Right cardiac atrium (tissue), 5 donors: ENCODE measurements around the gene NEB. TPM values are rescaled to one million over a fixed set of nuclear protein-coding genes. Genes with fewer than 3 reads are reported as not detected.

Experiments used
- ATAC-seq, 2 donors: fragments of 200-7000 bp; cut with Tn5 transposase; one replicate each; pipeline versions ENCODE4 v1.8.0 to v1.9.1; 2020; ENCODE audit warnings: moderate library complexity in 2 of 2, mild to moderate bottlenecking in 1 of 2
- DNase-seq, 3 donors: peaks; one replicate each; pipeline ENCODE4 v3.0.0-alpha.2; 2020
- H3K27ac ChIP-seq: one replicate; pipeline ENCODE4 v1.5.1; 2013; ENCODE audit warnings: mild to moderate bottlenecking, low read length, control low read depth, moderate library complexity
- H3K27me3 ChIP-seq: one replicate; pipeline ENCODE4 v1.6.1; 2013; ENCODE audit not compliant: control insufficient read depth, insufficient read depth
- H3K4me1 ChIP-seq: one replicate; pipeline ENCODE4 v1.6.1; 2013; ENCODE audit warnings: low read length; ENCODE audit not compliant: control insufficient read depth, insufficient read depth
- H3K4me3 ChIP-seq: one replicate; pipeline ENCODE4 v1.5.1; 2013; ENCODE audit warnings: low read length, control low read depth
- H3K9me3 ChIP-seq: one replicate; pipeline ENCODE4 v1.6.1; 2013; ENCODE audit warnings: low read length; ENCODE audit not compliant: control insufficient read depth
- WGBS: extraction: QIAGEN DNeasy Blood & Tissue Kit; methylation state at CpG from one replicate; pipeline ENCODE4 v1.1.7; 2013; 5-methylcytosine and 5-hydroxymethylcytosine counted together
- intact Hi-C, 4 donors: fragments of 100-400 bp; cut with DNase I; formaldehyde crosslinking; loops; one replicate each; pipeline versions ENCODE4 v1.11.0 to v1.14.0; 2022 to 2023
- polyA plus RNA-seq: library from polyadenylated mRNA; stranded (reverse); fragments of 200-250 nt; gene quantifications from one replicate; pipeline ENCODE4 v1.2.3, GENCODE V29; 2013
- total RNA-seq, 4 donors: library from RNA; stranded (reverse); fragmentation: NEBNext Ultra II Directional; extraction: Animal tissue kit (Norgen Biotek cat#: 25700); gene quantifications; one replicate each; pipeline ENCODE4 v1.2.1, GENCODE V29; 2021
- donor health status: healthy with polysubstance abuse.
- donor health status: DM: no; HTN: yes; CAD: no.
- donor health status: DM: no; HTN: no; CAD: no.
- donor health status: DM: no; HTN: yes; CAD: no; lungs with severe emphysema.
- donor health status: DM: yes; HTN: yes; CAD: no.

NEB gene
- total and polyA plus RNA-seq, 5 donors: 31.0 to 48.5 (median 35.0) TPM

GRCh38 chr2:151506170-151506569 is 228.1 kb downstream of the NEB start:
- Histone ChIP-seq H3K27ac (no peak overlapping the region), H3K9me3 (no peaks in the 10 kb centered on the region), H3K4me1 (no peaks in the 10 kb centered on the region), H3K27me3 (no peaks in the 10 kb centered on the region), H3K4me3 (no peak overlapping the region)
- DNase-seq: no peak
- WGBS: 95% methylated on average over 4 of the region's 4 CpGs
- no peak for ATAC-seq
- intact Hi-C loops: no loop called here

GRCh38 chr2:151498178-151498577 is 236.1 kb downstream of the NEB start:
- Histone ChIP-seq H3K27ac (no peak overlapping the region), H3K4me1 (no peaks in the 10 kb centered on the region), H3K4me3 (no peak overlapping the region), H3K27me3 (no peaks in the 10 kb centered on the region), H3K9me3 (no peaks in the 10 kb centered on the region)
- 89% methylated on average over 1 of the region's 1 CpG for WGBS
- no peak for ATAC-seq
- no peak for DNase-seq
- intact Hi-C loops: no loop called here

GRCh38 chr2:151491496-151491895 is 242.8 kb downstream of the NEB start:
- H3K9me3 ChIP-seq: no peaks in the 10 kb centered on the region
- no peak for ATAC-seq
- intact Hi-C loops: no loop called here
- no peak overlapping the region for H3K4me3 ChIP-seq
- H3K4me1 ChIP-seq: no peaks in the 10 kb centered on the region
- H3K27me3 ChIP-seq: no peaks in the 10 kb centered on the region
- no peak overlapping the region for H3K27ac ChIP-seq
- WGBS: 90% methylated on average over 4 of the region's 4 CpGs
- DNase-seq: no peak

- Histone ChIP-seq H3K4me1 (no peaks in the 10 kb centered on the region), H3K27ac (no peak overlapping the region), H3K27me3 (no peaks in the 10 kb centered on the region), H3K9me3 (no peaks in the 10 kb centered on the region), H3K4me3 (no peak overlapping the region)
- intact Hi-C loops: no loop called here
- DNase-seq: no peak
- ATAC-seq: no peak
- 98% methylated on average over 9 of the region's 9 CpGs for WGBS
Measured at GRCh38 chr2:151490276-151490675, 244.0 kb downstream of the NEB start.

- H3K9me3 ChIP-seq: no peaks in the 10 kb centered on the region
- ATAC-seq: no peak
- H3K27ac ChIP-seq: no peak overlapping the region
- no peaks in the 10 kb centered on the region for H3K27me3 ChIP-seq
- DNase-seq: no peak
- no peak overlapping the region for H3K4me3 ChIP-seq
- H3K4me1 ChIP-seq: no peaks in the 10 kb centered on the region
- intact Hi-C loops: no loop called here
- WGBS: 93% methylated on average over 1 of the region's 1 CpG
Measured at GRCh38 chr2:151486053-151486452, 248.2 kb downstream of the NEB start.

GRCh38 chr2:151484100-151484499 is 250.2 kb downstream of the NEB start:
- DNase-seq (no peak), ATAC-seq (no peak)
- over 99% methylated on average over 4 of the region's 4 CpGs for WGBS
- Histone ChIP-seq H3K4me1 (no peaks in the 10 kb centered on the region), H3K4me3 (no peak overlapping the region), H3K27me3 (no peaks in the 10 kb centered on the region), H3K9me3 (no peaks in the 10 kb centered on the region), H3K27ac (no peak overlapping the region)
- intact Hi-C loops: no loop called here

- no peaks in the 10 kb centered on the region for H3K9me3 ChIP-seq
- 96% methylated on average over 6 of the region's 6 CpGs for WGBS
- ATAC-seq: no peak
Measured at GRCh38 chr2:151483546-151483945, 250.7 kb downstream of the NEB start.

GRCh38 chr2:151482171-151482725 is 252.0 kb downstream of the NEB start:
- ATAC-seq (no peak), DNase-seq (no peak)
- intact Hi-C loops: no loop called here
- Histone ChIP-seq H3K4me3 (no peak overlapping the region), H3K4me1 (no peaks in the 10 kb centered on the region), H3K9me3 (no peaks in the 10 kb centered on the region), H3K27ac (no peak overlapping the region), H3K27me3 (no peaks in the 10 kb centered on the region)
- 94% methylated on average over 4 of the region's 4 CpGs for WGBS

More at GRCh38 chr2:151483546-151483945, 250.7 kb downstream of the NEB start:
- no peak overlapping the region for H3K27ac ChIP-seq
- H3K4me3 ChIP-seq: no peak overlapping the region
- intact Hi-C loops: no loop called here
- no peaks in the 10 kb centered on the region for H3K27me3 ChIP-seq
- DNase-seq: no peak
- no peaks in the 10 kb centered on the region for H3K4me1 ChIP-seq

- H3K9me3 ChIP-seq: no peaks in the 10 kb centered on the region
- H3K4me3 ChIP-seq: no peak overlapping the region
- no peaks in the 10 kb centered on the region for H3K27me3 ChIP-seq
- DNase-seq (no peak), ATAC-seq (no peak)
- H3K27ac ChIP-seq: no peak overlapping the region
- 92% methylated on average over 5 of the region's 5 CpGs for whole genome bisulfite sequencing
- H3K4me1 ChIP-seq: no peaks in the 10 kb centered on the region
- intact Hi-C loops: no loop called here
Measured at GRCh38 chr2:151481744-151482143, 252.5 kb downstream of the NEB start.

GRCh38 chr2:151478011-151478410 is 256.3 kb downstream of the NEB start:
- WGBS: 98% methylated on average over 4 of the region's 4 CpGs
- Histone ChIP-seq H3K4me3 (no peak overlapping the region), H3K27ac (no peak overlapping the region), H3K27me3 (no peaks in the 10 kb centered on the region), H3K9me3 (no peaks in the 10 kb centered on the region), H3K4me1 (no peaks in the 10 kb centered on the region)
- no peak for DNase-seq
- intact Hi-C loops: no loop called here
- ATAC-seq: no peak

- intact Hi-C loops: no loop called here
- ATAC-seq (no peak), DNase-seq (no peak)
- Histone ChIP-seq H3K4me3 (no peak overlapping the region), H3K9me3 (no peaks in the 10 kb centered on the region), H3K27me3 (no peaks in the 10 kb centered on the region), H3K27ac (no peak overlapping the region), H3K4me1 (no peaks in the 10 kb centered on the region)
- 93% methylated on average over 1 of the region's 1 CpG for WGBS
Measured at GRCh38 chr2:151476287-151476686, 258.0 kb downstream of the NEB start.

- no peak for ATAC-seq
- no peaks in the 10 kb centered on the region for H3K9me3 ChIP-seq
- no peak overlapping the region for H3K4me3 ChIP-seq
- no peaks in the 10 kb centered on the region for H3K27me3 ChIP-seq
- H3K27ac ChIP-seq: no peak overlapping the region
- intact Hi-C loops: no loop called here
- H3K4me1 ChIP-seq: no peaks in the 10 kb centered on the region
- no peak for DNase-seq
- 33% methylated on average over 2 of the region's 2 CpGs for WGBS
Measured at GRCh38 chr2:151475071-151475470, 259.2 kb downstream of the NEB start.
